ENCODE data around the gene PTPRA. TPM values are rescaled to one million over a fixed set of nuclear protein-coding genes. Genes with fewer than 3 reads are reported as not detected.

PTPRA gene
- total and polyA plus RNA-seq, 2 of the 8 experiments (the other 6 are each of a cell fraction or from before 2014, with no cell fraction given): 47.7 to 51.3 TPM

- FAIRE-seq: no peak
- Histone ChIP-seq H2AK5ac (ENCODE audit: low read depth, low read length) (no peak overlapping the region), H3K27me3 (replicated peaks in 1 of 4; ENCODE audit: control insufficient read depth in 3 of 4, extremely low read depth in 1 of 4, insufficient read depth in 3 of 4, low read length in 3 of 4) (no peaks in the 10 kb centered on the region), H4K5ac (ENCODE audit: insufficient read length, low read depth, low read length) (no peak overlapping the region), H3K4ac (replicated peaks; ENCODE audit: insufficient read length, low read depth, low read length) (no peak overlapping the region), H3K9me3 (ENCODE audit: insufficient read depth in 2 of 2, low read depth in 1 of 2, low read length in 1 of 2) (no peaks in the 10 kb centered on the region), H2BK12ac (ENCODE audit: low read depth, low read length) (no peak overlapping the region), H3K56ac (replicated peaks; ENCODE audit: insufficient read length, low read depth, low read length) (no peak overlapping the region), H3K4me2 (ENCODE audit: insufficient read depth in 1 of 2, low read depth in 2 of 2, low read length in 2 of 2) (no peak overlapping the region), H3K14ac (ENCODE audit: insufficient read length) (no peak overlapping the region), H2AFZ (ENCODE audit: low read length) (no peak overlapping the region), H2BK120ac (replicated peaks; ENCODE audit: low read depth, low read length) (no peak overlapping the region), H3K27ac (ENCODE audit: low read depth, low read length) (no peak overlapping the region), H3K23ac (ENCODE audit: insufficient read length) (no peak overlapping the region), H4K20me1 (replicated peaks in 1 of 2; ENCODE audit: control insufficient read depth in 1 of 2, insufficient read depth in 2 of 2, low read length in 2 of 2) (peaks cover 2 to 4% of the 10 kb centered on the region in 2 experiments), H4K91ac (replicated peaks; ENCODE audit: insufficient read length, low read length) (no peak overlapping the region), H3K79me1 (ENCODE audit: low read depth, low read length) (no peaks in the 10 kb centered on the region), H3K23me2 (ENCODE audit: low read depth, low read length) (peaks cover under 1% of the 10 kb centered on the region), H3K4me1 (replicated peaks in 1 of 4; ENCODE audit: control insufficient read depth in 3 of 4, insufficient read depth in 4 of 4, low read length in 3 of 4) (peaks cover 2 to 12% (median 5%) of the 10 kb centered on the region in 4 experiments; a peak in 6 of 7 replicates), H3K36me3 (ENCODE audit: control insufficient read depth in 2 of 4, insufficient read depth in 4 of 4, low read length in 3 of 4) (peaks cover 24 to 41% (median 31%) of the 10 kb centered on the region in 4 experiments), H2BK20ac (ENCODE audit: low read length) (no peak overlapping the region), H3K18ac (ENCODE audit: extremely low read depth, low read length) (no peak overlapping the region), H2BK15ac (ENCODE audit: low read length) (no peak overlapping the region), H3K9ac (replicated peaks in 1 of 4; ENCODE audit: extremely low read depth in 1 of 4, low read depth in 3 of 4, low read length in 3 of 4) (no peak overlapping the region), H3K4me3 (ENCODE audit: extremely low read depth in 1 of 4, insufficient read depth in 2 of 4, low read depth in 3 of 4, low read length in 4 of 4) (no peak overlapping the region), H3K79me2 (ENCODE audit: control insufficient read depth in 1 of 2, insufficient read depth in 2 of 2, low read length in 2 of 2) (no peaks in the 10 kb centered on the region), H2BK5ac (ENCODE audit: low read depth, low read length) (no peak overlapping the region; the same call in 1 of the 2 replicates), H4K8ac (ENCODE audit: extremely low read depth, insufficient read depth, low read length) (no peak overlapping the region)
- POLR2A ChIA-PET (ENCODE audit: partially characterized antibody): interaction anchor here (0.8 to 1.9 kb wide), 2 partner anchors 8 to 13 kb away, joined by 3 to 6 read pairs; no protein-coding TSS in a partner anchor
- WGBS, 2 experiments (ENCODE audit: extremely low coverage in 1 of 2, insufficient coverage in 1 of 2, insufficient read length in 1 of 2, insufficient replicate concordance in 2 of 2, low coverage in 1 of 2, low lambda C conversion rate in 2 of 2, missing lambda C conversion rate in 1 of 2): 93% methylated on average over 8 of the region's 8 CpGs; no CpG with 5 or more reads in 1 of the 2 experiments
- CTCF ChIA-PET (ENCODE audit: partially characterized antibody): no interaction called here
- DNase-seq (ENCODE audit: low read depth in 1 of 2, low spot score in 2 of 2): no peak
- TF ChIP-seq HDAC2 (IDR thresholded peaks at IDR 0.05; ENCODE audit: borderline replicate concordance in 1 of 2, low read depth in 2 of 2, low read length in 2 of 2): no peak
- no peak for TF ChIP-seq CEBPB (IDR thresholded peaks at IDR 0.05; ENCODE audit: low read depth, low read length)
- no peak for TF ChIP-seq CTCF (IDR thresholded peaks at IDR 0.05; ENCODE audit: control extremely low read depth in 1 of 3, insufficient read depth in 1 of 3, low read depth in 1 of 3, low read length in 3 of 3)
- TF ChIP-seq SIRT6 (IDR thresholded peaks at IDR 0.05; ENCODE audit: low read length): no peak
- TF ChIP-seq MAFK (IDR thresholded peaks at IDR 0.05; ENCODE audit: low read depth, low read length): no peak
- TF ChIP-seq FOSL1 (IDR thresholded peaks at IDR 0.05; ENCODE audit: insufficient read depth, low read depth, low read length): no peak
These were observed 166.8 kb downstream of the PTPRA start for GRCh38 chr20:3040086-3040485.
